OCI-LY7 (cell line): ENCODE results near the gene PRKCA. TPM values are rescaled to one million over a fixed set of nuclear protein-coding genes. Genes with fewer than 3 reads are reported as not detected.

ENCODE experiments used
- BruUV-seq: library from RNA; stranded (reverse); fragments of 400-500 nt; replicated peaks from 2 replicates; lab custom pipeline; 2021; lab: Mats Ljungman, UMichigan
- CTCF ChIA-PET: fragments of 300-600 bp; sonication (Branson Sonifier 250); formaldehyde crosslinking; loops from one replicate; lab custom pipeline; 2022; ENCODE audit warnings: antibody characterized with exemption; ENCODE audit not compliant: unreplicated experiment; lab: Charles Lee
- POLR2A ChIA-PET: fragments of 300-600 bp; sonication (Branson Sonifier 250); formaldehyde crosslinking; loops from one replicate; lab custom pipeline; 2022; ENCODE audit warnings: antibody characterized with exemption; lab: Charles Lee
- DNase-seq: peaks from one replicate; pipeline ENCODE4 v3.0.0-alpha.2; 2015; ENCODE audit warnings: low spot score
- H2AFZ ChIP-seq: fragments of 200-600 bp; sonication (generic), shearing (Covaris generic); 2 replicates; pipeline ENCODE4 v1.6.1; 2014; ENCODE audit warnings: mild to moderate bottlenecking, antibody characterized with exemption, low read length, moderate library complexity
- H3K27ac ChIP-seq: fragments of 200-600 bp; sonication (generic); 2 replicates; pipeline ENCODE4 v1.5.1; 2014; ENCODE audit warnings: mixed run types, low read depth, mild to moderate bottlenecking, moderate library complexity, low read length, inconsistent platforms; ENCODE audit not compliant: poor library complexity, severe bottlenecking
- H3K36me3 ChIP-seq: fragments of 200-600 bp; sonication (generic); 2 replicates; pipeline ENCODE4 v1.6.1; 2014; ENCODE audit warnings: mild to moderate bottlenecking, antibody characterized with exemption, low read length, moderate library complexity, mixed read lengths; ENCODE audit not compliant: insufficient read depth
- H3K4me1 ChIP-seq: fragments of 200-600 bp; sonication (generic); 2 replicates; pipeline ENCODE4 v1.5.1; 2014; ENCODE audit warnings: mild to moderate bottlenecking, low read length; ENCODE audit not compliant: insufficient read depth, poor library complexity, severe bottlenecking
- H3K4me2 ChIP-seq: fragments of 200-600 bp; sonication (generic); 2 replicates; pipeline ENCODE4 v1.6.1; 2014; ENCODE audit warnings: mild to moderate bottlenecking, low read length
- H3K4me3 ChIP-seq: fragments of 200-600 bp; sonication (generic); 2 replicates; pipeline ENCODE4 v1.5.1; 2014; ENCODE audit warnings: mild to moderate bottlenecking, low read depth, low read length; ENCODE audit not compliant: poor library complexity, severe bottlenecking
- H3K79me2 ChIP-seq: fragments of 200-600 bp; sonication (generic); 2 replicates; pipeline ENCODE4 v1.6.1; 2016; ENCODE audit warnings: low read depth, mild to moderate bottlenecking, low read length, moderate library complexity, mixed read lengths; ENCODE audit not compliant: insufficient read depth
- H3K9me2 ChIP-seq: fragments of 200-600 bp; sonication (generic); 2 replicates; pipeline ENCODE4 v1.6.1; 2016; ENCODE audit warnings: mild to moderate bottlenecking, low read length, mixed read lengths; ENCODE audit not compliant: insufficient read depth
- H3K9me3 ChIP-seq: fragments of 200-600 bp; sonication (generic); 2 replicates; pipeline ENCODE4 v1.6.1; 2014; ENCODE audit warnings: mild to moderate bottlenecking, mixed run types, low read length, mixed read lengths
- H4K20me1 ChIP-seq: fragments of 200-600 bp; sonication (generic); 2 replicates; pipeline ENCODE4 v1.6.1; 2014; ENCODE audit warnings: mild to moderate bottlenecking, antibody characterized with exemption, low read length, moderate library complexity, mixed read lengths; ENCODE audit not compliant: insufficient read depth
- EZH2phosphoT487 ChIP-seq: fragments of 200-600 bp; sonication (generic); IDR thresholded peaks from 2 replicates; pipeline ENCODE4 v1.6.1; 2018; ENCODE audit warnings: low read depth, borderline replicate concordance, mild to moderate bottlenecking, mixed run types, antibody characterized with exemption, low read length, moderate library complexity, mixed read lengths
- intact Hi-C: fragments of 100-400 bp; cut with micrococcal nuclease; formaldehyde crosslinking; loops from one replicate; pipeline ENCODE4 v1.10.0; 2022; ENCODE audit not compliant: unreplicated experiment
- total RNA-seq, 2 experiments: library from RNA; depleted of rRNA in 1 of 2; stranded (reverse); fragments of >200 nt in 1 of 2; shearing (Covaris generic) in 1 of 2; gene quantifications; 2 replicates each; pipeline ENCODE4 v1.2.3, GENCODE V29; 2014 to 2022
- TF ChIP-seq, protein P1 (sequence below): fragments of 200-600 bp; sonication (generic); conservative IDR thresholded peaks from 2 replicates; pipeline ENCODE4 v1.5.1; 2014; ENCODE audit warnings: mild to moderate bottlenecking, antibody characterized with exemption, low read length, moderate library complexity, mixed read lengths

The PRKCA gene
- total RNA-seq, 2 experiments from 2014 or later = 6.6 to 32.1 TPM

DNA sequence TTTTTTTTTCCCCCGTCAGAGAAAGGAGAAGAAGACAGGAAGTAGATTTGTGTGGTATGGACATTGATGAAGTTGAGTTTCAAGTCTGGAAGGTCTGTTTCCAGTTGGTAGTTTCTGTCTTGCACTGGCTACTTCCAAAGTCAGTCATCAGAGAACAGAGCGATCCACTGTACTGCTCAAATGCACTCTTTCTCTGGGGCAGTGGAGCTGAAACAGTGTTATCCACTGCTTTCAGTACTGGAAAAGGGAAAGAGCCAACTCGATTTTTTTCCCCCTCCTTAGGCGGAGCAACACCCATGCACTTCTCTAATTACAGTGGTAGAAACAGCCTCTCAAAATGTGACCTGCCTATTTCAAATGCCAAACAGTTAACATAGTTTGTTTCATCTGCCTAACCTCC, 7.4 kb downstream of the PRKCA start:
- ChIA-PET CTCF (no interaction called here), POLR2A (interaction anchor here (0.7 kb wide), 1 partner anchor 769 kb away, joined by 3 read pairs; no protein-coding TSS in a partner anchor)
- no TSS peak for BruUV-seq
- TF ChIP-seq, protein P1, sequence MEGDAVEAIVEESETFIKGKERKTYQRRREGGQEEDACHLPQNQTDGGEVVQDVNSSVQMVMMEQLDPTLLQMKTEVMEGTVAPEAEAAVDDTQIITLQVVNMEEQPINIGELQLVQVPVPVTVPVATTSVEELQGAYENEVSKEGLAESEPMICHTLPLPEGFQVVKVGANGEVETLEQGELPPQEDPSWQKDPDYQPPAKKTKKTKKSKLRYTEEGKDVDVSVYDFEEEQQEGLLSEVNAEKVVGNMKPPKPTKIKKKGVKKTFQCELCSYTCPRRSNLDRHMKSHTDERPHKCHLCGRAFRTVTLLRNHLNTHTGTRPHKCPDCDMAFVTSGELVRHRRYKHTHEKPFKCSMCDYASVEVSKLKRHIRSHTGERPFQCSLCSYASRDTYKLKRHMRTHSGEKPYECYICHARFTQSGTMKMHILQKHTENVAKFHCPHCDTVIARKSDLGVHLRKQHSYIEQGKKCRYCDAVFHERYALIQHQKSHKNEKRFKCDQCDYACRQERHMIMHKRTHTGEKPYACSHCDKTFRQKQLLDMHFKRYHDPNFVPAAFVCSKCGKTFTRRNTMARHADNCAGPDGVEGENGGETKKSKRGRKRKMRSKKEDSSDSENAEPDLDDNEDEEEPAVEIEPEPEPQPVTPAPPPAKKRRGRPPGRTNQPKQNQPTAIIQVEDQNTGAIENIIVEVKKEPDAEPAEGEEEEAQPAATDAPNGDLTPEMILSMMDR = no peak
- TF ChIP-seq EZH2phosphoT487 = no peak
- H3K4me2 ChIP-seq = no peak overlapping the region
- H4K20me1 ChIP-seq = no peaks in the 10 kb centered on the region
- H2AFZ ChIP-seq = no peak overlapping the region
- no peaks in the 10 kb centered on the region for H3K9me2 ChIP-seq
- no peaks in the 10 kb centered on the region for H3K79me2 ChIP-seq
- no peak overlapping the region for H3K27ac ChIP-seq
- no peak for DNase-seq
- no peaks in the 10 kb centered on the region for H3K9me3 ChIP-seq
- H3K4me3 ChIP-seq = no peak overlapping the region
- no peaks in the 10 kb centered on the region for H3K4me1 ChIP-seq
- intact Hi-C loops = no loop called here
- no peaks in the 10 kb centered on the region for H3K36me3 ChIP-seq

DNA sequence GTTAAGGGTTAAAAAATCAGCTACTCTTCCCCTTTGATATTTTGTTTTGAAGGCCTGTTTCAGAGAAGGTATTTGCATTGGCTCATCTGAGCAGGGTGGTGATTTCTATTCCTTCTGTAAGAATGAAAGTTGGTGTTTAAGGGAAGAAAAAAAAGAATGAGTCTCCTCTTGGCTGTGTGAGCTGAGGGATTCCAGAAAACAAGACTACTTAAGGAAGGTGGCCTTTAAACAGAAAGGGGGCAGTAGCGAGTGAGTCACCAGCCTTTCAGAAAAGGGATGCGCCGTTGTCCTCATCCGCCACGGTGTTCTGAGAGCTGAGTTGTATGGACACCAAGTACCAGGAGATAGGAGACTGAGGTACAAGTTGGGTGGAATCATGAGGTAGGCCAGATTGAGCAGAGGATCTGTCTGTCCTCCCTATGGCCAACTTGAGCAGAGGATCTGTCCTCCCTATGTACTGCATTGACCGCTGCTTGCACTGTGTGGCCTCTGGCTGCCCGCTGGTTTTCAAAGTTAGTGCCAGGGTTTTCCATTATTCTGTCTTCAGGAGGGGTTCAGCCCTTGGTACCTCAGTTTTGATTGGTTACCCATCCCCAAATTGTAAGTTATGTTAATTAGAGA, 8.2 kb downstream of the PRKCA start:
- Histone ChIP-seq H3K9me3 (no peaks in the 10 kb centered on the region), H3K79me2 (no peaks in the 10 kb centered on the region), H3K27ac (no peak overlapping the region), H3K9me2 (no peaks in the 10 kb centered on the region), H3K4me2 (no peak overlapping the region), H4K20me1 (no peaks in the 10 kb centered on the region), H3K4me3 (no peak overlapping the region), H3K4me1 (no peaks in the 10 kb centered on the region), H2AFZ (no peak overlapping the region), H3K36me3 (no peaks in the 10 kb centered on the region)
- intact Hi-C loops = no loop called here
- TF ChIP-seq, protein P1 = peak; percentile 55
- TF ChIP-seq EZH2phosphoT487 = no peak
- ChIA-PET CTCF (no interaction called here), POLR2A (interaction anchor here (0.7 kb wide), 1 partner anchor 770 kb away, joined by 3 read pairs; no protein-coding TSS in a partner anchor)
- DNase-seq = no peak
- no TSS peak for BruUV-seq

DNA sequence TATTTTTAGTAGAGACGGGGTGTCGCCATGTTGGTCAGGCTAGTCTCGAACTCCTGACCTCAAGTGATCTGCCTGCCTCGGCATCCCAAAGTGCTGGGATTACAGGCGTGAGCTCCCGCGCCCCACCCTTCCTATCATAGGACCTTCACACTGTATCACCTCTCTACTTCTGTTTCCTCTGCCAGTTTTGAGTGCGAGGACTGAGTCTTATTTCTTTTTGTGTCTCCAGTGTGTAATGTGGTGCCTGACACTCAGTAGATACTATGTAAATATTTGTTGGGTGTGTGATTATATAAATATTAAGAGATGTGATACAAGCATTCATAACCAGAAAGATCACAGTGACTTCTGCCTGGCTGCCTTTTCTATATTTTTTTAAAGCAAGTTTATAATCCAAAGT, 10.5 kb downstream of the PRKCA start:
- no peaks in the 10 kb centered on the region for H3K36me3 ChIP-seq
- intact Hi-C loops = no loop called here
- no TSS peak for BruUV-seq
- no peak for TF ChIP-seq EZH2phosphoT487
- TF ChIP-seq, protein P1 = no peak
- H3K9me2 ChIP-seq = no peaks in the 10 kb centered on the region
- ChIA-PET POLR2A (interaction anchor here (0.7 to 1.3 kb wide), 4 partner anchors 12 to 1820 kb away, joined by 3 to 4 read pairs (median 3); no protein-coding TSS in a partner anchor), CTCF (no interaction called here)
- H3K79me2 ChIP-seq = no peaks in the 10 kb centered on the region
- no peak overlapping the region for H3K27ac ChIP-seq
- no peaks in the 10 kb centered on the region for H4K20me1 ChIP-seq
- no peaks in the 10 kb centered on the region for H3K4me1 ChIP-seq
- DNase-seq = no peak
- H3K4me3 ChIP-seq = no peak overlapping the region
- no peaks in the 10 kb centered on the region for H3K9me3 ChIP-seq
- no peak overlapping the region for H2AFZ ChIP-seq
- H3K4me2 ChIP-seq = no peak overlapping the region
